PC-3 (cell line): ENCODE measurements around the gene BCL7C. TPM values are rescaled to one million over a fixed set of nuclear protein-coding genes. Genes with fewer than 3 reads are reported as not detected.

Experiments used
- ATAC-seq: fragments of 200-7000 bp; cut with Tn5 transposase; 2 replicates; pipeline ENCODE4 v1.9.1; 2020; ENCODE audit warnings: mild to moderate bottlenecking, moderate library complexity
- BruUV-seq: library from RNA; stranded (reverse); fragments of 400-500 nt; replicated peaks from 2 replicates; lab custom pipeline; 2021; lab: Mats Ljungman, UMichigan
- CTCF ChIA-PET: fragments of 300-600 bp; sonication (Branson Sonifier 250); formaldehyde crosslinking; loops from one replicate; lab custom pipeline; 2022; ENCODE audit warnings: antibody characterized with exemption; lab: Charles Lee
- POLR2A ChIA-PET: fragments of 300-600 bp; sonication (Branson Sonifier 250); formaldehyde crosslinking; loops from one replicate; lab custom pipeline; 2022; ENCODE audit warnings: antibody characterized with exemption; ENCODE audit not compliant: unreplicated experiment; lab: Charles Lee
- DNase-seq: peaks from one replicate; pipeline ENCODE4 v3.0.0-alpha.2; 2015
- H2AFZ ChIP-seq: fragments of 300-600 bp; sonication (generic); 2 replicates; pipeline ENCODE4 v1.6.0; 2016; ENCODE audit warnings: antibody characterized with exemption, low read length
- H3F3A ChIP-seq: fragments of 300-600 bp; sonication (generic); one replicate; pipeline ENCODE4 v1.6.0; 2017; ENCODE audit warnings: antibody characterized with exemption, low read length, control low read depth, mild to moderate bottlenecking; ENCODE audit not compliant: unreplicated experiment
- H3K27ac ChIP-seq: fragments of 300-600 bp; sonication (generic); 2 replicates; pipeline ENCODE4 v1.5.1; 2016; ENCODE audit warnings: mild to moderate bottlenecking, low read length
- H3K27me3 ChIP-seq: fragments of 300-600 bp; sonication (generic); 2 replicates; pipeline ENCODE4 v1.6.1; 2016; ENCODE audit warnings: low read length, mixed read lengths
- H3K36me3 ChIP-seq: fragments of 300-600 bp; sonication (generic); 2 replicates; pipeline ENCODE4 v1.6.1; 2016; ENCODE audit warnings: low read depth, mixed run types, low read length, mixed read lengths
- H3K4me1 ChIP-seq: fragments of 300-600 bp; sonication (generic); 2 replicates; pipeline ENCODE4 v1.5.1; 2016; ENCODE audit warnings: low read length; ENCODE audit not compliant: insufficient read depth
- H3K4me2 ChIP-seq: fragments of 300-600 bp; sonication (generic); 2 replicates; pipeline ENCODE4 v1.6.0; 2016; ENCODE audit warnings: low read length
- H3K4me3 ChIP-seq: fragments of 300-600 bp; sonication (generic); 2 replicates; pipeline ENCODE4 v1.5.1; 2016; ENCODE audit warnings: mild to moderate bottlenecking, low read length, mixed read lengths
- H3K79me2 ChIP-seq: fragments of 300-600 bp; sonication (generic); 2 replicates; pipeline ENCODE4 v1.6.1; 2017; ENCODE audit warnings: low read length, mixed read lengths
- H3K9ac ChIP-seq: fragments of 300-600 bp; sonication (generic); 2 replicates; pipeline ENCODE4 v1.6.0; 2016; ENCODE audit warnings: mild to moderate bottlenecking, low read length
- H3K9me2 ChIP-seq: fragments of 300-600 bp; sonication (generic); replicated peaks from 2 replicates; pipeline ENCODE4 v1.6.1; 2016; ENCODE audit warnings: mixed run types, low read length, mixed read lengths
- H3K9me3 ChIP-seq: fragments of 300-600 bp; sonication (generic); 2 replicates; pipeline ENCODE4 v1.6.1; 2016; ENCODE audit warnings: low read length, mixed read lengths
- H4K20me1 ChIP-seq: fragments of 300-600 bp; sonication (generic); 2 replicates; pipeline ENCODE4 v1.6.1; 2016; ENCODE audit warnings: low read length, mixed read lengths
- CTCF ChIP-seq: fragments of 300-600 bp; sonication (generic); conservative IDR thresholded peaks from 2 replicates; pipeline ENCODE4 v1.5.1; 2017; ENCODE audit warnings: antibody characterized with exemption, low read depth, mild to moderate bottlenecking, low read length
- EZH2 ChIP-seq: fragments of 300-600 bp; sonication (generic); IDR thresholded peaks from one replicate; pipeline ENCODE4 v1.6.1; 2017; ENCODE audit warnings: antibody characterized with exemption, mild to moderate bottlenecking, low read length; ENCODE audit not compliant: unreplicated experiment
- EZH2phosphoT487 ChIP-seq: fragments of 300-600 bp; sonication (generic); IDR thresholded peaks from 2 replicates; pipeline ENCODE4 v1.6.1; 2018; ENCODE audit warnings: mild to moderate bottlenecking, antibody characterized with exemption, low read length, borderline replicate concordance
- intact Hi-C: fragments of 100-400 bp; cut with micrococcal nuclease; formaldehyde crosslinking; loops from 2 replicates; pipeline ENCODE4 v1.9.0; 2023
- total RNA-seq: library from RNA; depleted of rRNA; stranded (reverse); fragments of >200 nt; gene quantifications from 2 replicates; pipeline ENCODE4 v1.2.3, GENCODE V29; 2014

BCL7C gene
- total RNA-seq, 1 experiment from 2014 or later = 75.6 TPM

- no peaks in the 10 kb centered on the region for H4K20me1 ChIP-seq
- BruUV-seq = no TSS peak
- POLR2A ChIA-PET = no interaction called here
Observed at GRCh38 chr16:30912794-30913412, 19.0 kb upstream of the BCL7C start.

GRCh38 chr16:30910427-30911029 lies 16.7 kb upstream of the BCL7C start:
- H3K79me2 ChIP-seq = no peaks in the 10 kb centered on the region
- no peak overlapping the region for H2AFZ ChIP-seq
- TF ChIP-seq EZH2phosphoT487 (no peak), CTCF (no peak), EZH2 (no peak)
- H3K27ac ChIP-seq = no peak overlapping the region
- no peak for DNase-seq
- BruUV-seq = no TSS peak
- no peak for ATAC-seq
- H3K27me3 ChIP-seq = no peaks in the 10 kb centered on the region
- H3F3A ChIP-seq = no peaks in the 10 kb centered on the region
- ChIA-PET CTCF (no interaction called here), POLR2A (no interaction called here)
- no peaks in the 10 kb centered on the region for H3K36me3 ChIP-seq
- intact Hi-C loops = no loop called here
- no peak overlapping the region for H3K4me2 ChIP-seq
- H4K20me1 ChIP-seq = no peaks in the 10 kb centered on the region
- no peaks in the 10 kb centered on the region for H3K9me3 ChIP-seq
- no peak overlapping the region for H3K4me3 ChIP-seq
- no peak overlapping the region for H3K9ac ChIP-seq
- no peaks in the 10 kb centered on the region for H3K4me1 ChIP-seq
- no peaks in the 10 kb centered on the region for H3K9me2 ChIP-seq

More at GRCh38 chr16:30912794-30913412, 19.0 kb upstream of the BCL7C start:
- Histone ChIP-seq H3K27ac (no peak overlapping the region), H3K27me3 (no peaks in the 10 kb centered on the region), H2AFZ (no peak overlapping the region), H3K36me3 (no peaks in the 10 kb centered on the region), H3F3A (no peaks in the 10 kb centered on the region), H3K9me3 (no peaks in the 10 kb centered on the region), H3K4me3 (no peak overlapping the region), H3K4me2 (no peak overlapping the region), H3K79me2 (no peaks in the 10 kb centered on the region), H3K9me2 (no peaks in the 10 kb centered on the region), H3K4me1 (no peaks in the 10 kb centered on the region), H3K9ac (no peak overlapping the region)
- intact Hi-C loops = no loop called here
- DNase-seq (no peak), ATAC-seq (no peak)
- CTCF ChIA-PET = no interaction called here
- TF ChIP-seq EZH2 (no peak), EZH2phosphoT487 (no peak), CTCF (no peak)

- Histone ChIP-seq H3K4me1 (no peaks in the 10 kb centered on the region; the same call in 1 of the 2 replicates), H3K79me2 (no peaks in the 10 kb centered on the region), H4K20me1 (no peaks in the 10 kb centered on the region), H3K27ac (no peak overlapping the region), H3K36me3 (no peaks in the 10 kb centered on the region), H2AFZ (no peak overlapping the region), H3F3A (no peaks in the 10 kb centered on the region), H3K9me2 (no peaks in the 10 kb centered on the region), H3K4me3 (no peak overlapping the region), H3K9ac (no peak overlapping the region), H3K4me2 (no peak overlapping the region), H3K9me3 (no peaks in the 10 kb centered on the region), H3K27me3 (no peaks in the 10 kb centered on the region)
- ChIA-PET CTCF (no interaction called here), POLR2A (no interaction called here)
- no peak for DNase-seq
- intact Hi-C loops = no loop called here
- no TSS peak for BruUV-seq
- no peak for TF ChIP-seq EZH2phosphoT487
- no peak for TF ChIP-seq CTCF
- no peak for TF ChIP-seq EZH2
- ATAC-seq = no peak
Observed at GRCh38 chr16:30907064-30907463, 13.2 kb upstream of the BCL7C start.
